Neural progenitor cell (in vitro differentiated cells): Measurements from ENCODE around the gene AP2B1.

Experiments used
- CTCF ChIP-seq: fragments of 200-600 bp; sonication (generic); IDR thresholded peaks from 2 replicates; pipeline ENCODE4 v1.5.1; 2017; ENCODE audit warnings: antibody characterized with exemption, mild to moderate bottlenecking
- EZH2 ChIP-seq: fragments of 200-600 bp; sonication (generic); IDR thresholded peaks from 2 replicates; pipeline ENCODE4 v1.6.1; 2017; ENCODE audit warnings: antibody characterized with exemption, mild to moderate bottlenecking, moderate library complexity
- EZH2phosphoT487 ChIP-seq: fragments of 200-600 bp; sonication (generic); IDR thresholded peaks from 2 replicates; pipeline ENCODE4 v1.6.1; 2017; ENCODE audit warnings: antibody characterized with exemption

- no peak for TF ChIP-seq CTCF
- no peak for TF ChIP-seq EZH2
- TF ChIP-seq EZH2phosphoT487: no peak
These were observed 144.3 kb downstream of the AP2B1 start, which contains the start of gene RASL10B for GRCh38 chr17:35731239-35731916.
